ENCODE data around the gene MYBPHL.
A peak's percentile ranks its signal among the peaks of the same experiment; 100 is the strongest.
"Not testable (repeated sequence)": the region's sequence is repeated elsewhere in the genome, so short reads cannot be mapped to it uniquely, and the experiment has no call there.

MYBPHL gene

GRCh38 chr1:109304226-109304920 lies 2.4 kb downstream of the MYBPHL start:
- DNase-seq: no peak

- DNase-seq: no peak
Observed at GRCh38 chr1:109301874-109302273, 4.9 kb downstream of the MYBPHL start.

GRCh38 chr1:109300650-109301151 lies 6.1 kb downstream of the MYBPHL start:
- no peak for DNase-seq

GRCh38 chr1:109299558-109300343 lies 7.1 kb downstream of the MYBPHL start:
- DNase-seq: no peak

GRCh38 chr1:109298666-109299557 lies 7.9 kb downstream of the MYBPHL start:
- no peak for DNase-seq

- DNase-seq: no peak
Observed at GRCh38 chr1:109296782-109297181, 10.0 kb downstream of the MYBPHL start.

GRCh38 chr1:109295712-109296415 lies 10.9 kb downstream of the MYBPHL start:
- DNase-seq: no peak

- DNase-seq: no peak
Observed at GRCh38 chr1:109294481-109294880, 12.3 kb downstream of the MYBPHL start.

GRCh38 chr1:109293026-109293425 lies 13.8 kb downstream of the MYBPHL start:
- DNase-seq: no peak

- no peak for DNase-seq
Observed at GRCh38 chr1:109292364-109292763, 14.4 kb downstream of the MYBPHL start.

GRCh38 chr1:109290998-109291397 lies 15.8 kb downstream of the MYBPHL start:
- DNase-seq: no peak

- DNase-seq: no peak
Observed at GRCh38 chr1:109290137-109290536, 16.7 kb downstream of the MYBPHL start.

GRCh38 chr1:109286762-109287161 lies 20.0 kb downstream of the MYBPHL start:
- DNase-seq: not testable (repeated sequence)

GRCh38 chr1:109283748-109284600 lies 22.8 kb downstream of the MYBPHL start:
- DNase-seq: no peak

GRCh38 chr1:109282952-109283747 lies 23.7 kb downstream of the MYBPHL start, which contains the start of gene PSRC1:
PSRC1 (minus strand) TSS chr1:109283145.
- DNase-seq: peak; percentile 52 to 82 (median 69)

- DNase-seq: no peak
Observed at GRCh38 chr1:109282497-109282951, 24.3 kb downstream of the MYBPHL start.

GRCh38 chr1:109281680-109282496 lies 24.9 kb downstream of the MYBPHL start:
- no peak for DNase-seq

- no peak for DNase-seq
Observed at GRCh38 chr1:109280862-109281261, 25.9 kb downstream of the MYBPHL start.

- DNase-seq: no peak
Observed at GRCh38 chr1:109279615-109280278, 27.1 kb downstream of the MYBPHL start.

Measured in activated naive CD4-positive, alpha-beta T cell (primary cell).